Measurements from ENCODE around the gene AP2B1. TPM values are rescaled to one million over a fixed set of nuclear protein-coding genes. Genes with fewer than 3 reads are reported as not detected.

AP2B1 gene
- total RNA-seq, 1 donor from 2014 or later, result 152 TPM

GRCh38 chr17:35736236-35736635, 149.1 kb downstream of the AP2B1 start:
- no peaks in the 10 kb centered on the region for H3K36me3 ChIP-seq (ENCODE audit: control insufficient read depth, insufficient read depth, low read length)
- TF ChIP-seq CTCF (IDR thresholded peaks at IDR 0.05; ENCODE audit: insufficient read depth, low read length, poor library complexity, severe bottlenecking), result no peak
- peaks cover 31% of the 10 kb centered on the region for H3K27me3 ChIP-seq (ENCODE audit: control insufficient read depth, insufficient read depth, low read length)
- no peak overlapping the region for H3K4me3 ChIP-seq (ENCODE audit: low read depth, low read length)
- DNase-seq (ENCODE audit: low read depth), result no peak

GRCh38 chr17:35738519-35739133, 151.5 kb downstream of the AP2B1 start:
- peaks cover 55% of the 10 kb centered on the region for H3K27me3 ChIP-seq (ENCODE audit: control insufficient read depth, insufficient read depth, low read length)
- H3K36me3 ChIP-seq (ENCODE audit: control insufficient read depth, insufficient read depth, low read length), result no peaks in the 10 kb centered on the region
- DNase-seq (ENCODE audit: low read depth), result no peak
- TF ChIP-seq CTCF (IDR thresholded peaks at IDR 0.05; ENCODE audit: insufficient read depth, low read length, poor library complexity, severe bottlenecking), result no peak
- H3K4me3 ChIP-seq (ENCODE audit: low read depth, low read length), result no peak overlapping the region

GRCh38 chr17:35740216-35740615, 153.1 kb downstream of the AP2B1 start:
- no peak for TF ChIP-seq CTCF (IDR thresholded peaks at IDR 0.05; ENCODE audit: insufficient read depth, low read length, poor library complexity, severe bottlenecking)
- Histone ChIP-seq H3K36me3 (ENCODE audit: control insufficient read depth, insufficient read depth, low read length) (no peaks in the 10 kb centered on the region), H3K4me3 (ENCODE audit: low read depth, low read length) (no peak overlapping the region), H3K27me3 (ENCODE audit: control insufficient read depth, insufficient read depth, low read length) (peaks cover 56% of the 10 kb centered on the region)
- no peak for DNase-seq (ENCODE audit: low read depth)

GRCh38 chr17:35740997-35741931, 154.1 kb downstream of the AP2B1 start:
- H3K36me3 ChIP-seq (ENCODE audit: control insufficient read depth, insufficient read depth, low read length), result no peaks in the 10 kb centered on the region
- no peak overlapping the region for H3K4me3 ChIP-seq (ENCODE audit: low read depth, low read length)
- TF ChIP-seq CTCF (IDR thresholded peaks at IDR 0.05; ENCODE audit: insufficient read depth, low read length, poor library complexity, severe bottlenecking), result no peak
- peaks cover 62% of the 10 kb centered on the region for H3K27me3 ChIP-seq (ENCODE audit: control insufficient read depth, insufficient read depth, low read length)
- DNase-seq (ENCODE audit: low read depth), result no peak

GRCh38 chr17:35742496-35742895, 155.4 kb downstream of the AP2B1 start:
- no peak for TF ChIP-seq CTCF (IDR thresholded peaks at IDR 0.05; ENCODE audit: insufficient read depth, low read length, poor library complexity, severe bottlenecking)
- Histone ChIP-seq H3K4me3 (ENCODE audit: low read depth, low read length) (no peak overlapping the region), H3K36me3 (ENCODE audit: control insufficient read depth, insufficient read depth, low read length) (no peaks in the 10 kb centered on the region), H3K27me3 (ENCODE audit: control insufficient read depth, insufficient read depth, low read length) (peaks cover 62% of the 10 kb centered on the region)
- DNase-seq (ENCODE audit: low read depth), result no peak
